ENCODE measurements around the gene HOXB8.

Gene HOXB8

GRCh38 chr17:48567646-48568354 is 47.3 kb downstream of the HOXB8 start:
- DNase-seq (ENCODE audit: low read depth): no peak

- no peak for DNase-seq (ENCODE audit: low read depth)
Measured at GRCh38 chr17:48567209-48567608, 47.9 kb downstream of the HOXB8 start.

GRCh38 chr17:48566717-48567116 is 48.4 kb downstream of the HOXB8 start:
- DNase-seq (ENCODE audit: low read depth): no peak

- DNase-seq (ENCODE audit: low read depth): no peak
Measured at GRCh38 chr17:48565925-48566710, 49.0 kb downstream of the HOXB8 start.

- no peak for DNase-seq (ENCODE audit: low read depth)
Measured at GRCh38 chr17:48565022-48565554, 50.0 kb downstream of the HOXB8 start.

- no peak for DNase-seq (ENCODE audit: low read depth)
Measured at GRCh38 chr17:48564188-48565021, 50.7 kb downstream of the HOXB8 start.

- DNase-seq (ENCODE audit: low read depth): no peak
Measured at GRCh38 chr17:48563867-48564187, 51.3 kb downstream of the HOXB8 start.

- DNase-seq (ENCODE audit: low read depth): no peak
Measured at GRCh38 chr17:48563385-48563838, 51.7 kb downstream of the HOXB8 start.

GRCh38 chr17:48562934-48563333 is 52.2 kb downstream of the HOXB8 start:
- no peak for DNase-seq (ENCODE audit: low read depth)
